GM03348 (cell line): ENCODE data around the gene SAMD11.

Experiments
- DNase-seq: peaks from one replicate; pipeline ENCODE4 v3.0.0; 2012; ENCODE audit warnings: low spot score

Gene SAMD11

DNA sequence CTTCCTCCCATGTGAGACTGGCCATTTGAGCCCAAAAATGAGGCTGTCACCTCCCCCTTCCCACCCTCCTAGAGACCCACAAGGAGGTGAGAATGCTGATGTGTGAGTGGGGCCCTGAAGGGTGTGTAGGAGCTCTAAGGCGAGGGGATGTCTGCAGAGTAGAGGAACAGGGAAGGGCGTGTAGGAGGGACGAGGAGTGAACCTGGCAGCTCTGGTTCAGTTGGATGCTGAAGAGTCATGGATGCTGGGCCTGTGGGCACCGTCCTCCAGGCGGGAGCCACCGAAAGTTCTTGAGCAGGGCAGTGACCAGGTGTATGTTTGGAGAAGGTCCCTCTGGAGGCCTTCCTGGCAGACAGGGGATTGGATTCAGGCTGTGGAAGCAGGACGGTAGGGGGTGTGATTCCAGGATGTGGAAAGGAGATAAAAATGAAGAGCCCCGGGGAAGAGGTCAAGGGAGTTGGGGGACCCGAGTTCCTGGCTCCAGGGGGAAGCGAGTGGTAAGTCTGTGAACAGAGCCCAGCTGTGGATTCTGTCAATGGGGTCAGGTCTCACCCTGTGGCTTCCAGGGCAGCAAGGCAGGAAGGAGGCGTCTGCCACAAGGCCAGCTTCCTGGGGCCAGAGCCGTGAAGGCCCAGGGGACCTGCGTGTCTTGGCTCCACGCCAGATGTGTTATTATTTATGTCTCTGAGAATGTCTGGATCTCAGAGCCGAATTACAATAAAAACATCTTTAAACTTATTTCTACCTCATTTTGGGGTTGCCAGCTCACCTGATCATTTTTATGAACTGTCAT is 7.9 kb downstream of the SAMD11 start:
- DNase-seq = no peak

DNA sequence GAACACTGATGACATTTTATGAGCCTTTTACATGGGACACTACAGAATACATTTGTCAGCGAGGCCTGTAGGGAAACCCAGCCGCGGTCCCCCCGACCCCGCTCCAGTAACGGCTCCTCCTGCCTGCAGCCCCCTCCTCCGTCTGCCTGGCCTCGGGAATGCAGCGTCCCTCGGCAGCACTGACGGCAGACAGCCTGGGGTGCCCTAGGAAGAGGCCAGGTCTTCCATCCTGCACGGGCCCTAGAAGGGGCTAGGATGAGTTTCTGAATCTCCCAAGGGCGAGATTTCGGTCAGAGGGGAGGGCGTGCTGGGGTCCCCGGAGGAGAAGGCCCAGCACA is 8.4 kb downstream of the SAMD11 start:
- DNase-seq = no peak

- no peak for DNase-seq
These were observed 9.3 kb downstream of the SAMD11 start for GRCh38 chr1:932776-933602.

DNA sequence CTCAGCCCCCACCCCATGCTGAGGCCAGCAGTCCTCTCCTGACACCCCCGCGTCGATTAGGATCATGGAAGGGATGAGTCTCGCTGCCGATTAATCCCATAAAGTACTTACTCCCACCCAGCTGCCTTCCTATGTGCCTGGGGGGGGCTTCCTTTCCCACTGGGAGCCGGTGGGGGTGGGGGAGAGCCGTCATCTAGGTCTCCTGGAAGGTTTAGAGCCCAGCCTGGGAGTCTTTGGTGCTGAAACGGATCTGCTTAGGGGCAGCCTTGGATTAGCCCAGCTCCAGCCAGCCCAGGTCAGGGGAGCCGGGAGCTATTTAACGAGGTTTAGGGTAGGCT is 9.8 kb downstream of the SAMD11 start:
- DNase-seq = no peak

DNA sequence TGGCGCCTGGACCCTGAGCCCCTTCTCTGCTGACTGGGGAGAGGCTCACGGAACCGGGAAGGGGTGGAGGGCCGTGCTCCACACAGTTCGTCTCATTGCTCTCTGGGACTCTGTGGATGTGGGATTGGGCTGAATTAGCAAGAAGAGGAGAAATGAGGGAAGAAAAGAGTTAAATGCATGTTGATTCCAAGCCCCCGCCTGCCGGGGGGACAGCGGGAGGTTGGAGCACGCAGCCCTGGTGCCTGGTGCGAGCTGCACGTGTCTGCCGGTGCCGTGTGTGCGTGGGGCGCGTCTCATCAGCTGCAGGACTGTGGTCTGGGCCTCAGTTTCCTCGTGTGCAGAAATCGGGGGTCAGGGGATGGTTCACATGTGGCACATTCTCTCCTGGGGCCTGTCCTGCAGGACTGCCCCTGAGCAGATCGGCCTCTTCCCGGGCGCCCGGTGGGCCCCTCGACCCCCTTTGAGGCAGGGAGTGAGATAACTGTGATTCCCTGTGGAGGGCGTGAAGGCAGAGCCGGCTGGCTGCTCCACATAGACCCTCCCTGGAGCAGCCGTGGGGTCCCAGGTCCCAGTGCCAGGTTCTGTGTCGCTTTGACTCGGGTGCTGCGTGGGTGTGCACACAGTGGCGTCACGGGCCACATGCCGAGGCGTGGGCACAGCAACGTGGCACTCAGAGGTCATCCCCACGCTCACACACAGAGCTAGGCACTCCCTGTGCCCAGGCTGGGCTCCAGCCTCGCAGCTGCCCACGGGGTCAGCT is 11.4 kb downstream of the SAMD11 start:
- no peak for DNase-seq

DNA sequence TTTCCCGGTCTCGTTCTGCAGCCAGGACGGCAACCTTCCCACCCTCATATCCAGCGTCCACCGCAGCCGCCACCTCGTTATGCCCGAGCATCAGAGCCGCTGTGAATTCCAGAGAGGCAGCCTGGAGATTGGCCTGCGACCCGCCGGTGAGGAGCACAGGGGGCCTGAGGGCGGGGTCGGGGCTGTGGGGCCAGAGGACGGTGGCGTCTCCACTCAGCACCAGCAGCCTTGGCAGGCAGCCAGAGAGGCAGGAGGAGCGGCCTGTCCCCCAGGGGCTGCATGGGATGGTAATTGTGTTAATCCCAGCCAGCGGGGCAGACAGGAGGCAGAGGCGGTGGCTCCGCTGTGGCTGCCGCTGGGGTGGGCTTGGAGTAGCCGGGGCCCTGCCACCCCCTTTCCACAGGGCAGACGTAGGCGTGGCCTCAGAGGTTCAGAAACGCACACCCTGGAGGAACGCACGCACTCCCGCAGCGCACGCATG is 12.1 kb downstream of the SAMD11 start:
- DNase-seq = no peak

- DNase-seq = no peak
These were observed 12.9 kb downstream of the SAMD11 start for GRCh38 chr1:936348-937264.

DNA sequence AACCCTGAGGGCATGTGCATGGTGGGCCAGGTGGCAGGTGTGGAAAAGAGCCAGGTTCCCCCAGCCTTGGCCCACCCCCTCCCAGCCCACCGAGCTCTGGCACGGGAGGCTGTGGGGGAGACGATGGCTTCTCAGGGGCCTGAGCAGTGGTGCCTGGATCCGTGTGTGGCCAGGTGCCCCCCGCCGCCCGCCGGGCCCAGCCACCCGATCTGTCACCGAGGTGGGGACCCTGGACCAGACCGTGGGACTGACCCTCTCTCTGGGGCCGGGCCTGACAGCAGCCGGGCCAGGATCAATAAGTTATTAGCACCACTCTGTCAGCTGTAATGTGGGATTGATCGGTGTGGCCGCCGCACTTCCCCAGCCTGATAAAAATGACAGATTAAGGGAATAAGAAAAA is 13.8 kb downstream of the SAMD11 start:
- DNase-seq = no peak

GRCh38 chr1:938088-938683 is 14.5 kb downstream of the SAMD11 start:
- peak; percentile 45 for DNase-seq

DNA sequence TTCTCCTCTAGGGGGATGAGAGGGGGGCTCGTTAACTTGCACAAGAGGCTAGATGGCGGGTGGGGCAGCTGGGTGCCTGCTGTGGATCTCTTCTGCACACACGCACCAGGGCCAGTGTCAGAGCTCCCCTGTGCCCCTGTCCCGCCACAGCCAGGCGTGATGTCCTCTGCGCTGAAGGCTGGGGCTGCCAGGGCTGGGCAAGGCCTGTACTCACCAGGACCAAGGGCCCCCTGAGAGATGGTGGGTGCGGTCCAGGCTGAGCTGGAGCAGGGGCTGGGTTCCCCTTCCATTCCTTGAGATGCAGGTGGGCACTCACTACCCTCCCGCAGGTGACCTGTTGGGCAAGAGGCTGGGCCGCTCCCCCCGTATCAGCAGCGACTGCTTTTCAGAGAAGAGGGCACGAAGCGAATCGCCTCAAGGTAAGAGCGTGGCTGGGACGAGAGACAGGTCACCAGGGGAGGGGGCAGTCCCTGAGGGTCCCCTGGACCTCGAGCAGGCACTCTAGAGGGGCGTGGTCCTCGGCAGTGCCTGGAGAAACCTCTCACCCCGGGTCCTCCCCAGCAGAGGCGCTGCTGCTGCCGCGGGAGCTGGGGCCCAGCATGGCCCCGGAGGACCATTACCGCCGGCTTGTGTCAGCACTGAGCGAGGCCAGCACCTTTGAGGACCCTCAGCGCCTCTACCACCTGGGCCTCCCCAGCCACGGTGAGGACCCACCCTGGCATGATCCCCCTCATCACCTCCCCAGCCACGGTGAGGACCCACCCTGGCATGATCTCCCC is 15.2 kb downstream of the SAMD11 start:
- DNase-seq = no peak

DNA sequence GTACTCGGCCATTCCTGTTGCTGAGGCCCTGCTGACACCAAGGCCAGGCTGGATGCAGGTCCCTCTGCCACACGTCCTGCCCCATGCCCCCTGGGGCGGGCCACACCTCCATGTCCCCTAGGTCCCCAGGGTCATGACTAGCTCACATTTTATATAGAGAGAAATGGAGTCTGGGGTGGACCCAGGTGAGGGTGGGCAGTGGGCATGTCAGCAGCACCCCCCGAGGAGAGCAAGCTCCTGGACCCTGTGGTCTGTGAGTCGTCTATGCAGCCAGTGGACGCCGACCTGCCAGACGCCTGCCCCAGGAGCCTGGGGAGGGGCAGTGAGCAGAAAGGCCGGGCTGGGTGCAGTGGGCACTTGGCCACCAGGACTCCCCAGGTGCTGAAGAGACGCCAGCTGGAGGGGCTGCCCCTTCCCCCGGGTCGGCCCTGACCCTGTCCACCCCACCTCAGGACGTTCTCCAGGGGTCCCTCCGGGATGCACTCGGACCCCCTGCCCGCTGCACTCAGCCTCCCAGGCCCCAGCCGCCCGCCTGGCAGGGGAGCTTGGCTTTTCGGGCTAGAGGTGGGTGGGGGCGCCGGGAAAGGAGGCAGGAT is 15.9 kb downstream of the SAMD11 start:
- DNase-seq = no peak

DNA sequence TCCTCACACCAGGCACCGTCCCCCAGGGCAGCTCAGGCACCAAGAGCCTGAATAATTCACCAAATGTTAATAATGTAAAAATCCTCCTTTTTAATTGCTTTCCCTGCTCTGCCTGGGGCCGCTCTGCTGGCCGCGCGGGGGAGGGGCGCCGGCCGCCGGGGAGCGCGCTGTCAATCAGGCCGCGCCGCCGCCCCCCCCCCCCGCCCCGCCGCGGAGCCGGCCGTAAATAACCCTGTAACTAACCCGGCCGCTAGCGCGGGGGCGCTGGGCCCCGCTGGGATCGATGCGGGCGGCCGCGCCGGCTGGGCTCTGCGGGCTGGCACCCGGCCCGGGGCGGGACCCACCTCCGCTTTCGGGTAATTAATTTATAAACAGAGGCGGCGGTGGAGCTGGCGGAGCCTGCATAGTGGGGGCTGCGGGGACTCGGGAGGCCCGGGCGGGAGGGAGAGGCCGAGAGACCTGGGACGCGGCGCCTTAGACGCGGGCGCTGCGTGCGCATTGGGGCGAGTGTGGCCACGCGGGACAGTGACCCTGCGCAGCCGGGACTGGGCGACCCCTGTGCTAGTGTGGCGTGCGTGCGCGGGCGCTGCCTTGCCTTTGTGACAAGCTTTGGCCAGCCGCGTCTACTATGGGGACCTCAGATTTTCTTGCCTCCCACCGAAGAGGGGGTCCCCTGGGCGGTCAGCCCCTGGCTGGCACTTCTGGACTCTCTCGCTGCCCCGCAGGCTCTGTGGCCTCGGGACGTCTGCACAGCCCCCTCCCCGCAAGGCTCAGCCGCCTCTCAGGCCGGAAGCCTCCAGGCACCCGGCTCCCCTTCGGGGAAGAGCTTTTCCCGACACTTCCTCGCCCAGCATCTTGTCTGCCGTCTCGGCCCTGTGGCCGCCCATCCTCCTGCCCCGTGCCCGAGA is 16.6 kb downstream of the SAMD11 start:
- DNase-seq = peak; percentile 82

DNA sequence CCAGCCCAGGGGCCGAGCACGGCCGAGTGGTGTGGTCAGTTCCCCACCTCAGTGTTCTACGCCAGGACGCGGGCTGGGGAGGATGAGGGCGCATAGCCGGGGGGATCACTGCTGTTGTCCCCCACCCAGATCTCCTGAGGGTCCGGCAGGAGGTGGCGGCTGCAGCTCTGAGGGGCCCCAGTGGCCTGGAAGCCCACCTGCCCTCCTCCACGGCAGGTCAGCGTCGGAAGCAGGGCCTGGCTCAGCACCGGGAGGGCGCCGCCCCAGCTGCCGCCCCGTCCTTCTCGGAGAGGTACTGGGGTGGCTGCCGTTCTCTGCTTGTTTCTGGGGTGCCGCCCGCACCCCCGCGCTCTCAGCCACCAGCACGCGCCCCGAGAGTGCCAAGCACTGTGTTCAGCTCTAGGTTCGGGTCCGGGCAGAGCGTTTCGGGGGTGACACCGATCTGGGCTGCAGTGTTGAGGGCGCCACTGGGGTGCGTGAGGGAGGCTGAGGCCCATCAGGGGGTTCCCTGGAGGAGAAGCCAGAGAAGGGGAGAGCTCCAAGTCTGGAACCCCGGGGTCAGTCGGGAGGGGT is 17.4 kb downstream of the SAMD11 start:
- no peak for DNase-seq

DNA sequence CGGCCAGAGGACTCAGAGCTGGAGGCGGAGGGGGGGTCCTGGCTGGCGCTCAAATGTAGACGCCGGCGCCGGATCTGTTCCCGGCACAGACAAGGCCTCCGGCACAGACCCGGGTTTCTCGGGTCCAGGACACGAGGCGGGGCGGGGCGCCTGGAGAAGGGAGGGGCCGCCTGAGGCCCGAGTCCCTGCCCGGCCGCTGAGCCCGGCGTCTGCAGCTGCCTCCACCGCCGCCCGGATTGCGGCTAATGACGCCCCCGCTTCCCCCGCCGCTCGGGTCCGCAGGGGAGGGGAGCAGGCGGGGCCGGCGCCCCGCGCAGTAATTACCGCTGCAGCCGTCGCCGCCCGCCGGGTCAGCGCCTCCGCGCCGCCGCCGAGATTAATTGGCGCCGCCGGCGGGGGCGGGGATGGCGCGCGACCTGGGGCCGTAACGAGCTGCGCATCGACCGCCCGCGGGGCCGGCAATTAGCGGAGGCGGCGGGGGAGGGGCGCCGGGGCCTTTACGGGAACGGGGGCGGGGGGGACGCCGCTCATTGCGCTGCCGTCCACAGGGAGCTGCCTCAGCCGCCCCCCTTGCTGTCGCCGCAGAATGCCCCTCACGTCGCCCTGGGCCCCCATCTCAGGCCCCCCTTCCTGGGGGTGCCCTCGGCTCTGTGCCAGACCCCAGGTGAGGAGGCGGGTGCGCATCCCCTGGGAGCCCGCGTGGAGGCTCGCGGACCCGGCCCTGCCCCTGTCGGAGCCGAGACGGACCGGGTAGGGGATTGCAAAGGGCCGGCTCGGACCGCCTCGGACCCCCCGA is 18.1 kb downstream of the SAMD11 start:
- DNase-seq = peak; percentile 93

- DNase-seq = no peak
These were observed 18.7 kb downstream of the SAMD11 start for GRCh38 chr1:942411-942821.

DNA sequence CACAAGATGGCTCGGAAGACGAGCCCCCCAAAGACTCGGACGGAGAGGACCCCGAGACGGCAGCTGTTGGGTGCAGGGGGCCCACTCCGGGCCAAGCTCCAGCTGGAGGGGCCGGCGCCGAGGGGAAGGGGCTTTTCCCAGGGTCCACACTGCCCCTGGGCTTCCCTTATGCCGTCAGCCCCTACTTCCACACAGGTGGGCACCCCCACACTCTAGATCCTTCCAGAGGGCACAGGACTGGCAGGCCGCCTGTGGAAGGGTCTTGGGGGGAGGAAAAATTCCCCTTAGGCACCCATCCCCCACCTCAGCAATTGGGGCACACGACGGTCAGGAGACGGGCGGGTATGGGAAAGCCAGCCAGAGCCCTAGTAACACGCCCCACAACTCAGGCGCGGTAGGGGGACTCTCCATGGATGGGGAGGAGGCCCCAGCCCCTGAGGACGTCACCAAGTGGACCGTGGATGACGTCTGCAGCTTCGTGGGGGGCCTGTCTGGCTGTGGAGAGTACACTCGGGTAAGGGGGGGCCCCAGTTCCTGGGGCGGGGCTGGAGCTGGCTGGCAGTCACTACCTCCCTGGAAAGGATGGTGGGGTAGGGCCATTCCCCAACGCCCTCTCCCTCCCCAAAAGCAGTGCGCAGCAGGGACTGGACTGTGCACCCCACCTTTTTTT is 19.3 kb downstream of the SAMD11 start:
- DNase-seq = no peak
